HG02798 (cell line): ENCODE data around the gene HADH.
"Not testable (repeated sequence)": the region's sequence is repeated elsewhere in the genome, so short reads cannot be mapped to it uniquely, and the experiment has no call there.

ENCODE experiments used
- ATAC-seq: cut with Tn5 transposase; IDR thresholded peaks from one replicate; pipeline ENCODE4 v1.9.1; 2021; ENCODE audit warnings: mild to moderate bottlenecking; ENCODE audit not compliant: unreplicated experiment, poor library complexity

HADH gene

GRCh38 chr4:107993969-107994368 is 4.3 kb downstream of the HADH start:
- ATAC-seq, result peak; percentile 37

DNA sequence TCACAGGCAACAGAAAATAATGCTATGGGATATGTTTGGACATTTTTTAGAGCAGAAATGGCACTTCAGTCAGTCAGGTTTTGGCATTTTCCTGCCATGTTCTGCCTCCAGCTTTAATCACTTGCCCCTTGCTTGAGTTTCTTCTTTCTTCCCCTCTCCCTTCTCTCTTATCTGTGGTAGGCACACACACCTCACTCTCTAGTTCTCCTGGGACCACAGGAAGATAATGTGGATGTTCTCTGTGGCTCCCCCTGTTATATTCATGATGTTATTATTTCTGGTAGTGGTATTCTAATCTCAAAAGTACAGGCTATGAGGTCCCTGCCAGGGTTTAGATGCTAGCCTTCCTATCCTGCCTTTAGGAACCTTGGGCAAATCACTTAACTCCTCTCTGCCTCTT is 5.2 kb downstream of the HADH start:
- ATAC-seq, result no peak

DNA sequence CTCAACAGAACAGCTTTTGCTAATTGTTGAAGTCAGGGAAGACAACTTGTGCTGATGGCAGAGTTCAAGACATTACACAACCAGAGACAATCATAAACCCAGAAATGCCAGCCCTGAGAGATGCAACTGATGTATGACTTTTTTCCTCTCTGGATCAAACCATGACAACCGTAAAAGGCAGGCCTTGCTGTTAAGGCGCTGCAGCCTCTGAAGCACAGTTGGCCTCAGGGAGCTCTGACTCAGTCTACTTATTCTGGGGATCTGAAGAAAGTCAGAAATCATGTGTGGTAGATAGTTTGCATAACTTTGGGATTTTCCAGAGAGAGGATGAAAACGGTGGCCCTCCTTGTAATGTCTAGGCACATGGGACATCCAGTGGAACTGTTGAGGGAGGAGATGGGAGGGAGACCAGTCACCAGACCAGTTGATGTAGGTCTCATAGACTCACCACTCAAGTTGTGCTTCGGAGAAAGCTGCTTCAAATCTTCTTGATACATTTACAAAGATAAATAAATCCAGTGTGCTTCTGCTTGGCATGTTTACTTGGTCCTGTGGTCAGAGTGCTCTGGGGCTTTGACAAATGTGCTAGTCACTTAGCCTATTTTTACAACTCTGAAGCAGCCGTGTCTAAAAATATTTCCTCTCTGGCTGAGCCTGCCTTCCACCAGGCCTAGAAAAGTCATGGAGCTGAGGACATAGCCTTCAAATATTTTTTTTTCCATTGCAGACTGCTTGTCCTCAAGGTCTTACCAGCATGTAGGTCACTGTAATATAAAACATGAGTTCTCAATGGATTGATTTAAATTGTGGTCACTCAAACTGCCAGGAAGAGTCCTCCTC is 7.5 kb downstream of the HADH start:
- no peak for ATAC-seq

- no peak for ATAC-seq
Observed at GRCh38 chr4:107997794-107998193, 8.1 kb downstream of the HADH start.

GRCh38 chr4:107999932-108000539 is 10.3 kb downstream of the HADH start:
- ATAC-seq, result no peak

DNA sequence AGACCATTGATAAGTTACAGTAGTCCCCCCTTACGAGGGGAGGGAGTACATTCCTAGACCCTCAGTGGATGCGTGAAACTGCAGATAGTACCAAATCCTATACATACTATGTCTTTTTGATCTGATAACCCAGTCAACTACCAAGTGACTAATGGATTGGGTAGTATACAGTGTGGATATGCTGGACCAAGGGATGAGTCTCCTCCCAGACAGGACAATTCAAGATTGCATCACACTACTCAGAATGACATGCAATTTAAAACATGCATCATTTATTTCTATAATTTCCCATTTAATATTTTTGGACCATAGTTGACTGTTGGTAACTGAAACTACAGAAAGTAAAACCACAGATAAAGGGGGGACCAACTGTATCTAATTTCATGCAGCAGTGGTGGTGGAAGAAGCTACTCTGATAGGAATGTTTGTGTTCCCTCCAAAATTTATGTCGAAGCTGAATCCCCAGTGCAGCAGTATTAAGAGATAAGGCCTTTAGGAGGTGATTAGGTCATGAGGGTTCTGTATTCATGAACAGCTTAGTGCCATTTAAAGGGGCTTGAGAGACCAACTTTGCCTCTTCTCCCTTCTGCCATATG is 11.9 kb downstream of the HADH start:
- ATAC-seq, result no peak

DNA sequence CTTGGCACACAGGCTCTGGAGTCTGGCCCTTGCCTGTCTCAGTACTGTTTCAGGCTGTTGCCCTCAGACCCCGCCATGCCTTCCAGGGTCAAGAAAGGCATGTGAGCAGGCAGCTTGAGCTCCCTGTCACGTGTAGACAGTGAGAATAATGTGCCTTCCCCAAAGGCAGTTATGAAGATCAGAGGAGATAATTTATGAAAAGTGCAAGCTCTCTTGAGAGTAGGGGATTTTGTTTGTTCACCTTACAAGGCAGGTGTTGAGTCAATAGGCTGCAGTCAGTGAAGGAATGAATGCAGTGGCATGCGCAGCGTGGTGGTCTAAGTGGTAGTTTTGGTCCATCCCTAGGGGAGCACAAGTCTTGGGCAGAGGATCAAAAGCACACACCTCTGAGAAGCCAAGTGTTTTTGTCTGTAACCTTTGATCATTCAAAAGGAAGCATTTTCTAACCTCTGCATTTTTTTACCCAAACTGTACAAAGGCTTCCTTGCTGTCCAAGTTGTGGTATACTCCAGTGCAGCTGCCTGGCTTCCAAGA is 14.4 kb downstream of the HADH start:
- peak; percentile 48 for ATAC-seq

DNA sequence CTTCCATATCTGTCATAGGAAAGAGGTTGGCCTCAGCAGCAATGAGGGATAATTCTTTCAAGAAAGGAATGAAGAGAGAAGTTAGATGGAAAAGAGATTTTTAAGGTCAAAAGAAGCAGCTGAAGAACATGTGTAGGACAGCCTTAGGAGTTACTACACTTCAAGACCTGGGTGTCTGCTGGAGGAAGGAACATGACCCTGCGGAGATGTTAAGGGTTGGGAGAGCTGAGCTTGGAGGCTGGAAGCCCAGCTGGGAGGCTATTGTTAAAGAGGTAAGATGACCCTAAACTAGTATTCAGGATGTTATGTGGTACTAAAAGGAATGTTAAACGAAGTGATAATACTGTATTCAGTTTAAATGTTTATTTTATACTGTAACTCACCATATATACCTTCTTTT is 15.0 kb downstream of the HADH start:
- ATAC-seq, result no peak

- ATAC-seq, result no peak
Observed at GRCh38 chr4:108005807-108006206, 16.1 kb downstream of the HADH start.

- ATAC-seq, result no peak
Observed at GRCh38 chr4:108006361-108006760, 16.7 kb downstream of the HADH start.

- no peak for ATAC-seq
Observed at GRCh38 chr4:108007984-108008383, 18.3 kb downstream of the HADH start.

GRCh38 chr4:108008721-108009120 is 19.0 kb downstream of the HADH start:
- ATAC-seq, result no peak

DNA sequence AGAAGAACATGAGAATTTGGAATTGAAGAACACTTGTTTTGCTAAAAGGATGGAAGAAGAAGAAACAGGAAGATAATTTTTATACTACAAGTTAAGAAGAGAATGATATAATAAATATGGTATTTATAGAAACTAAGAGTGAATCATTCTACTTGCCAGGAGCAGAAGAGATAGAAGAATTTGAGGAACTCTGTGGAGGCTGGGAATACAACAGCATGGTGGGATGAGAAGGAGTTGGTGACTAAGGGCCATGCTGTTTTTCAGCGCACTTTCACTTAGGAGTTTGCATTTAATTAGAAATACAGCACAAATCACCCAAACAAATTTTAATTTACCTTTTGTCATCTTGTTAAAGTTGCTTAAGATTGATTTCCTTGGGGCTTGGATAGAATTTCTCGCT is 20.5 kb downstream of the HADH start:
- ATAC-seq, result no peak

GRCh38 chr4:108012382-108012781 is 22.7 kb downstream of the HADH start:
- not testable (repeated sequence) for ATAC-seq

GRCh38 chr4:108013327-108013726 is 23.6 kb downstream of the HADH start:
- no peak for ATAC-seq

- no peak for ATAC-seq
Observed at GRCh38 chr4:108013955-108014354, 24.3 kb downstream of the HADH start.

DNA sequence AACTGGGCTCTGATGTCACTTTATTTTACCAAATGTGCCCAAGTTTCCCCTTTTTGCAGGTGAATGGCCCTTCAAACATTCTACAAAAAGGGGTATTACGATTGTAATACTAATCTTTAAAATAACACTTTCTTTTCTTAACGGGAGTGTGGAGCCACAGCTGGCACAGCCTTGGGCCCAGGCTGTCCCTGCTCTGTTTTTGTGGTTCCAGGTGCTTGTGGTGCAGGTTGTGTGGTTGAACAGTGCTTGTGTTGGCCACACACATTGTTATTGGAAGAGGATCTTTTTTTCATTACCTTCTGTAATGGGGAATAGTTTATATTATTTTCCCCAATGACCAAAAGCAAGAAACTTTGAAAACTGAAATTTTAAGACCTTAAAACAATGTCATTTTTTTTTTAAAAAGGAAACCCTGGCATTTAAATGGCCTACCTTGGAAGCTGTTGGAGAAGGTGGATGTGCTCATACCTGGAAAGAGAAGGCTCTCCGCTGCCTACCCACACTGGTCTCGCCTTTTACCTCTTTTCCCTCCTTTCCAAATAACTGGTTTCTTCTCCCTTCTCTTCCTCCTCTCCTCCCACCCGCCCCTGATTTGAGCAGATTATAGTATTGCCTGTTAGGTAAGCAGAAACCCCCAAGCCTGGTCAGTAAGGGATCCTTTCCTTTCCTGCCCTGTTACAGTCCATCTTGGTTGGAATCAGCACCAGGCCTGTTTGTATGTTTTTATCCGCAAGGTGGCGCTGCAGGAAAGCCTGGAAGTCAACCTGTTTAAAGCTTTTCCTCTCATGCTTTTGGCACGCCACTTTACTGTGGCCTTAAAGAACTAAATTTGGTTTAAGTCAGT is 28.6 kb downstream of the HADH start:
- peak; percentile 86 for ATAC-seq

DNA sequence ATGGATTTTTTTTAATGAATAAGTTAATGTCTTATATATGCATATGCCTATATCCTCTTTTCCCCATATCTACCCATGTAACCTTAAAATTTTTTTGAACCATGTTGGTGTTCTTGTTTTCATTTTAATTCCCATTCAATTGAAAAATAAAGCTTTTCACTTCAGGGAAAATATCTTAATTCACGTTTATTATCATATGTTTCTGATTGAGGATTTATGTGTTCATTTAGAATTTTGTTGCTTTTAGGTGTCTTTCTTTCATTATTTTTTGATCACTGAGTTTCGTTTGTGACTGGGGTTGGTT is 29.1 kb downstream of the HADH start:
- no peak for ATAC-seq

DNA sequence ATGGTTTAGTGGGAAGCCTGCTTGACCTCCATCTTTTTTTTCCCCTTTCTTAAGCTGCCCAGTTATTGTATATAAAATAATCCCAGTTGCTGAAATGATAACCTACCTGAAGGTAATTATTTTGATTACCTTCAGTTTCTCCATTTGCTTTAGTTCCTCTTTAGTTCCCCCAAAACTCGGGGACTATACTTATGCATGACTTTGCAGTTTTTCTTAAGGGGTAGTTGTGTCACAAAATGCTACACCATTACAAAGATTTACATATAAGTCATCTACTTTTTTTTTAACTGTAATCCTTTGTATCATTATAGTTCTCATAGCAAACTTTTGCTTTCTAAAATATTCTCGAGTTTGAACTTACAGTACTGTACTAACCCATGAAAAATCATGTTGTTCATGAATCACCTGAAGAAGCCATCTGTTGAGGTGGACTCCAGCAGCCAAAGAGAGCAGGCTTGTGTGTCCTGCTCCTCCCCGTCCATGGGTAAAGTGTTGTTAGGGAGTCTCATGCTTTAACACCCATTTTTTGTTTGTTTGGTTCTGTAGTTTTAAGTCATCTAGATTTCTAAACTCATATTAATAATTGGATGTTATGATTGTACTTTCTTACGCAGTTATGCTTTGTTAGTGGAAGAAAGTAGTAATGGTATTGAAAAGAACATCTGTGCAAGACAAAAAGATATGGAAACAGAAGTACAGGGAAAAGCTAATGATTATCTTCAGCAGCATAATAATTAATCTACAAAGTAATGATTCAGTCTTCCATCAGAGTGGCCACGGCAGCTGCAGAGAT is 34.6 kb downstream of the HADH start:
- ATAC-seq, result no peak

- ATAC-seq, result no peak
Observed at GRCh38 chr4:108024878-108025165, 35.1 kb downstream of the HADH start.
